HG03097 (cell line): Measurements from ENCODE around the gene PPP2R5C.

ENCODE experiments used
- ATAC-seq: cut with Tn5 transposase; IDR thresholded peaks from one replicate; pipeline ENCODE4 v1.9.1; 2021; ENCODE audit not compliant: unreplicated experiment, low FRiP score

PPP2R5C gene

DNA sequence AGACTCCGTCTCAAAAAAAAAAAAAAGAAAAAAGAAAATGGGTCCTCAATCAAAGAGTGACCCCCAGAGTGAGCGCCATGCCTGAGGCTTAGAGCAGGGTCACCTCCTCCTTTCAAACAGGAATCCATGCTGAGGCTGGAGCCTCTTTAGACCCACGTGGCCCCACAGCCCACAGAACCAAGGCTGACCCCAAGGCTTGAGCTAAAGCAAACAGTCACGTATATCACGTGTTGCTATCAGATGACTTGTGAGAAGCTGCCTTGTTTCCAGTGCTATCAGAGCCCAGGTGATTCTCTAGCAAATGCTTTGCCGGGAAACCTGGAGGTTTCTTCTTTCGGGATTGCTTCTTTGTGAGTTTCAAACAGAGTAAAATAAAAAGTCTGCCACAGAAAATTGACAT, 171.2 kb downstream of the PPP2R5C start:
- no peak for ATAC-seq

- no peak for ATAC-seq
Measured at GRCh38 chr14:101933209-101933608, 171.7 kb downstream of the PPP2R5C start.

- no peak for ATAC-seq
Measured at GRCh38 chr14:101934601-101935150, 173.2 kb downstream of the PPP2R5C start.

- no peak for ATAC-seq
Measured at GRCh38 chr14:101937926-101938767, 176.6 kb downstream of the PPP2R5C start.

DNA sequence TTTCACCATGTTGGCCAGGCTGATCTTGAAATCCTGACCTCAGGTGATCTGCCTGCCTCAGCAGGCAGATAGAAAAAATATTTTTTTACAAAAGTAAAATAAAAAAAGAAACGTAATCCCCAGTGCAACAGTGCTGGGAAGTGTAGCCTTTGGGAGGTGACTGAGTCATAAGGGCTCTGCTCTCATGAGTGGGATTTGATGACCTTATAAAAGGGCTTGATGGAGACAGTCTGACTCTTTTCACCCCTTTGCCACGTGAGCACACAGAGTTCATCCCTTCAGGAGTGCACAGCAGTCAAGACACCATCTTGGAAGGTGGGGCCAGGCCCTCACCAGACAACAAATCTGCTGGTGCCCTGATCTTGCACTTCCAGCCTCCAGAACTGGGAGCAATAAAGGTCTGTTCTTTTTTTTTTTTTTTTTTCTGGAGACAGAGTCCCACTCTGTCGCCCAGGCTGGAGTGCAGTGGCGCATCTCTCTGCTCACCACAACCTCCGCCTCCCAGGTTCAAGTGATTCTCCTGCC, 178.2 kb downstream of the PPP2R5C start:
- ATAC-seq: no peak

DNA sequence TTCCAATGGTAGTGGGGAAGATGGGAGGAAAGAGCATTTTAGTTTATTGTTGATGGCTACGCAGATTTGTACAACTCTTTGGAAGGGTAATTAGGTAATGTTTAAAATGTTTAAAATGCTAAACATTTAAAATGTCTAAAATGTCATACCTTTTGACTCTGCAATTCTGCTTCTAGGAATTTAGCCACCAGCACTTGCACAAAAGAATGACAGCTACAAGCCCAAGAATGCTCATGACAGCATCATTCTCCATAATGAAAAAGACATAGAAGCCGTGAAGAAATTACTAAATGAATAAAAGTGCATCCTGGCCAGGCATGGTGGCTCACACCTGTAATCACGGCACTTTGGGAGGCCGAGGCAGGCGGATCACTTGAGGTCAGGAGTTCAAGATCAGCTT, 182.9 kb downstream of the PPP2R5C start:
- no peak for ATAC-seq

DNA sequence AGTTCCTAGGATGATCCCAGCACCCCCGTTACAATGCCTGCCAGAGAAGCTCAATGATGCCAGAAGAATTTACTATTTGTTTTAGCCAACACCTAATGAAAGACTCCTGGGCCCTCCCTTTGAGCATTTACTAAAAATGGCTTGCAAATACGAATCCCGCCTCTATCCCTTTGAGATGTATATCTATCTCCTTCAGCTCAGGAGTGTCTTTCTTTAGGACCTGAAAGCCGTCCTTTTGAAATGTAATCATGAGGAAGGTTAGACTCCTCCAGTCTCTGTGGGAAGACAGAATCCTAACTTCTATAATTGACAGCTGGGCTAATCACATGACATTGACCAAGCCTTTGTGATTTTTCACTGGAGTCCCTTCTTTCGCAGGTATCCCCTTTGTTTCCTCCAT, 183.7 kb downstream of the PPP2R5C start:
- no peak for ATAC-seq

DNA sequence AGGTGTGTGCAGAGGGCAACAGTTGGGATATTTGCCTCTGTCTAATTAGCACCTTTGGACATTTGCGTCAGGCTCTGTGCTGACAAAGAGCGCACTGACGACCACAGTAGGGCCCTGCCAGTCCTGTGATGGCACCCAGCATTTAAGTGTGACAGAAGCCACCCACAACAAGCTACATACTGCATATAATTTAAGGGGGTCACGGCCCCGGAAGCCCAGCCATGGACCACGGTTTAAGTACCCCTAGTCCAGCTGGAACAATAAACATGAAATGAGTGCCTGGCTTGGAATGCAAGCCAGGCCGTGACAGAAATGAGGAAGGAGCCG, 186.0 kb downstream of the PPP2R5C start:
- ATAC-seq: no peak

DNA sequence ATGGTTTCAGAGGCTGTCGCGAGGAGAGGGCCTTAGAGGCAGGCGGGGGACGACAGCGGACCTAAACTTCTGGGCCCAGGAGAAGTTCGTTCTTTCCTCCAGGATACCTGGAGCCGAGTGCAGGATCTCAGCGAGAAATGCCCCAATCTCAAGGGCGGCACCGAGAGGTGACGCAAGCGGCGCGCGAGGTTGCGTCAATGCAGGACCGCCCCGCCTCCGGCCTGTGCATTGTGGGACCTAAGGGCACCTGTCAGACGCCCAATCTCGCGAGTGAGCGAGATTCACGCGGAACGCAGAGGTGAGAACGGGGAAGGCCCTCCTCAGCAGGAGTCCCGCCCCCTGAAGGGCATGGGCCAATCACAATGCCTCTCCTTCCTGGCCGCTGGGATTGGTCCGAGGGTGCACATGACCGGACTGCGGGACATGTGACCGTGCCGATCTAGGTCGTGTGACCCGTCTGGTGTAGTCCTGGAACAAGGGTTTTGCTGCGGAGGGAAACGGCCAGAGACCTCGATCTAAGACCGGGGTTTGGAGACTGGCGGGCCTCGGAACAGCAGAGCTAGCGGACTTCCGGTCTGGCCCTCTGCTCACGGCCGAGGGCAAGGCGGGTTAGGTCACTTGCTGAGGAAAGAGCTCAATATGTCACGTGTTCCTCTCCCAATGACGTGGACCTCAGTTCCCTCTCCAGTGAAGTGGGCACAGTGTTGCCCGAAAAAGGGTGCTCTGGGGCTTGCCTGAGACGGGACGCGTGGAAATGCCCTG, 186.6 kb downstream of the PPP2R5C start:
- peak; percentile 95 for ATAC-seq

- ATAC-seq: no peak
Measured at GRCh38 chr14:101948666-101949216, 187.2 kb downstream of the PPP2R5C start.

- no peak for ATAC-seq
Measured at GRCh38 chr14:101950100-101950499, 188.6 kb downstream of the PPP2R5C start.

DNA sequence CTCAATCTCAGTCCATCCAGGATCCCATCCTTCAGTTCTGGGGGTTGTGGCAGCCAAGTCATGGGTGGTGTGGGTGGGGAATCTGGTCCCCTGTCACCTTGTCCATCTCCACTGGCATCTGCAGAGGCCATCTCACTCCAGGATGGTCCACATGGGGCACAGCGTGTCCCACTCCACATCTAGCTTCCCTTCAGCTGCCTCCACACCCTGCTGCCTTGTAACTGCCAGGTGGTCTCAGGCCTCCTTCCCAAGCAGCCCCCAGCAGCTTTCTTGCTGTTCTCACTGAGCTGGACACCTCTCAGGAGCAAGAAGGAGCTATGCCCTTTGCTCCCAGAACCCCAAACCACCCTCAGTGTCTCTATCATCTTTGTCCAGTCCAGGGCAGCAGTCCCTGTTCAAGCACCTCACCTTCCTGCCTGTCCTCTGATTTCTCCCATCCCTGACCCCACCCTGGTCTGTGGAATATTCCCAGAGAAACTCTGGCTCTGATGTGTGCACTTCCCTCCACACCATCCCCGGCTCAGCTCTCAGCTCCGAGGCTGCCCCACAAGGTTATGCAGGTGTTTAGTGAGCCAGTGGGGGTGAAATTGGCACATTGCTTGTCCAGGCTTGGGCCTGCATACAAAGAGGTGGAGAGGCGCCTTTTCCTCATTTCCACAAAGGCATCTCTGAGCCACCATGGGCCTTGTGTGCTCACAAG, 189.2 kb downstream of the PPP2R5C start:
- ATAC-seq: no peak

GRCh38 chr14:101953151-101953550, 191.6 kb downstream of the PPP2R5C start:
- no peak for ATAC-seq

- ATAC-seq: no peak
Measured at GRCh38 chr14:101954501-101954900, 193.0 kb downstream of the PPP2R5C start.

GRCh38 chr14:101955695-101956161, 194.2 kb downstream of the PPP2R5C start:
- ATAC-seq: no peak

DNA sequence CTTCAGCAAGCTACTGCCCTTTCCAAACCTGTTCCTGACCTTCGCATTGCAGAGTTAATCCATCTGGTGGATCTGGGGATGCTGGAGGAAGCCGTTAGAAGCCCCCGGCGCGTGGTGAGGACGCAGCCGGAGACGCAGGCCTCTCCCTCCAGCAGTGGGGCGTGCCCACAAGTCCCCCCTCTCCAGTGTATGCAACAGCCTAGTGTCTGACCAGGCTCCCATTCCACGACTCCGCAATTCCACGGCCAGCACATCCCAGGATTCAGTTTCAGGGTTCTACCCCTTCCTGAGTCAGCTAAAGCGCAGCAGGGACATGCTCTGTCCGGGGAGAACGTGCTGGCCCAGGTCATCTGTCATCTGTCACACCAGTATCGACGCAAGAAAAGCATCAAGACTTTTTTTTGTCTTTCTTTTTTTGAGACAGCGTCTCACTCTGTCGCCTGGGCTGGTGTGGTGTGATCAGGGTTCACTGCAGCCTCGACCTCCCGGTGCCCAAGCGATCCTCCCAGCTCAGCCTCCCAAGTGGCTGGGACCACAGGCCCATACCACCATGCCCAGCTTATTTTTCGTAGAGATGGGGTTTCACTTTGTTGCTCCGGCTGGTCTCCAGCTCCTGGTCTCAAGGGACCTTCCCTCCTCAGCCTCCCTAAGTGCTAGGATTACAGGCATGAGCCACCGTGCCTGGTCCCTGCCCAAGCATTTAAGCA, 194.8 kb downstream of the PPP2R5C start:
- no peak for ATAC-seq

DNA sequence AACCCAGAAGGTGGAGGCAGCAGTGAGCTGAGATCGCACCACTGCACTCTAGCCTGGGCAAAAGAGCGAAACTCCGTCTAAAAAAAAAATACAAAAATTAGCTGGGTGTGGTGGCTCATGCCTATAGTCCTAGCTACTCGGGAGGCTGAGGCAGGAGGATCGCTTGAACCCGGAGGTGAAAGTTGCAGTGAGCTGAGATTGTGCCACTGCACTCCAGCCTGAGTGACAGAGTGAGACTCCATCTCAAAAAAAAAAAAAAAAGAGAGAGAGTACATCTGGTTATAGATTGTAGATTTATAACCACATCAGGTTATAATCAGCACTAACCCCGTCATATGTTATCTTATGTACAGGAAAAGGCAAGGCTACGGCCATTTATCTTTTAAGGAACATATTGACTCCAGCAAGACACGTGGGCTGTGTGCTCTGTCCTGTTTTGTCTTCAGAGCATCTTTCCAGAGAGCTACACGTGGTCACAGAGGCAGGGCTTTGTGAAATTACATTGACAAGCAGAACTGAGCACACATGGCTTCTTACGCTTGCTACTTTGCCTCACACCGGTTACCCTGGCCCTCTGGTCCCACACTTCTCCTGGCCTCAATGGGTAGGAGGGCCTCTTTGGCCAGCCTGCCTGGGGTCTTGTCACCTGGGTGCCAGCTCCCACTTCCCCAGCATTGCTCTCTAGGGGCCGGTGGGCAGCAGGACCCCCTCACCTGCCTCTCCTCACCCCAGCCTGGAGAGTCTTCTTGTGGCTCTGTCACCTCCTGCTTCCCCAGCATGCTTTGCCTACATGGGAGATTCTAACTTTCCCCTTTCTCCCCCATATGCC, 196.1 kb downstream of the PPP2R5C start:
- no peak for ATAC-seq

DNA sequence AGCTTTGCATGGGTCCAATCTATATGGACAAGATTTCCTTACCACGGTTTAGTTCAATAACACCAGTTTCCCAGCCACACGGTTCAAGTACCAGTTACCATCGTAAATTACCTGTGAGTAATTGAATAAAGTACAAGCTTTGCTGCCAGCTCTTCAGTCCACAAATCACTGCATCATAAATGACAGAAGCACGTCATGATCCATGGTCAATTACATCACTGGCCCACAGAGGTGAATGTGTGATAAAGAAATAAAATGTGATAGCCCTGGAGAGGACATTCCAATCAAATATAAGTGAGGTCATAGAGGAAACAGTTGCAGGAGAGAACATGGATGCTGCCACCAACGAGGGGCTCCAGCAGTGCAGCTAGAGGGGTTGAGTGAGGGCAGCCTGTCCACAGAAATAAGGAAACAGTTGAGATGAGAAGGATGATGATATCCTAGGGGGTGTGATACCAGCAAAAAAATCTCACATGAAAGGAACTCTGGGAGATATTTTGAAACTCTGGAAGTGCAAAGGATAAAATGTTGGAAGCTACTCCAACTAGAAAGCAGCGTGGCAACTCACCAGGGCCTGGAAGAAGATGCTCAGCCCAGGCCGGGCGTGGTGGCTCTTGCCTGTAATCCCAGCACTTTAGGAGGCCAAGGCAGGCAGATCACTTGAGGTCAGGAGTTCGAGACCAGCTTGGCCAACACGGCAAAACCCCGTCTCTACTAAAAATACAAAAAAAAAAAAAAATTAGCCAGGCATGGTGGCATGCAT, 197.1 kb downstream of the PPP2R5C start:
- no peak for ATAC-seq
